HL-60 (cell line): ENCODE data around the gene FAM32A.

Source experiments
- DNase-seq, 2 experiments: peaks; one replicate each; pipeline ENCODE4 v3.0.0-alpha.2; 2010 to 2020; ENCODE audit warnings: low read depth in 1 of 2, low spot score in 1 of 2
- H3K27ac ChIP-seq: fragments of 250-450 bp; sonication (Bioruptor Pico); replicated peaks from 2 replicates; pipeline ENCODE4 v1.5.1; 2020; ENCODE audit warnings: mild to moderate bottlenecking, moderate library complexity
- H3K27me3 ChIP-seq: fragments of 250-450 bp; sonication (Bioruptor Pico); 2 replicates; pipeline ENCODE4 v1.5.1; 2021; ENCODE audit warnings: mild to moderate bottlenecking, moderate library complexity; ENCODE audit not compliant: insufficient read depth, poor library complexity, severe bottlenecking
- H3K4me3 ChIP-seq: replicated peaks from 2 replicates; pipeline ENCODE4 v1.5.1; 2011; ENCODE audit warnings: mild to moderate bottlenecking, control low read depth, low read length; ENCODE audit not compliant: insufficient read depth
- CTCF ChIP-seq: IDR thresholded peaks from one replicate; pipeline ENCODE4 v1.5.1; 2011; ENCODE audit warnings: low read length, control low read depth, inconsistent platforms; ENCODE audit not compliant: insufficient read depth
- GABPA ChIP-seq: IDR thresholded peaks from 2 replicates; pipeline ENCODE4 v1.6.1; 2012; ENCODE audit warnings: low read depth
- POLR2AphosphoS5 ChIP-seq: IDR thresholded peaks from 2 replicates; pipeline ENCODE4 v1.6.1; 2012; ENCODE audit warnings: low read depth
- REST ChIP-seq: IDR thresholded peaks from 2 replicates; pipeline ENCODE4 v1.6.1; 2012; ENCODE audit warnings: low read depth; ENCODE audit not compliant: insufficient replicate concordance
- SPI1 ChIP-seq: IDR thresholded peaks from 2 replicates; pipeline ENCODE4 v1.6.1; 2012; ENCODE audit warnings: low read depth, mild to moderate bottlenecking, borderline replicate concordance

Gene FAM32A

DNA sequence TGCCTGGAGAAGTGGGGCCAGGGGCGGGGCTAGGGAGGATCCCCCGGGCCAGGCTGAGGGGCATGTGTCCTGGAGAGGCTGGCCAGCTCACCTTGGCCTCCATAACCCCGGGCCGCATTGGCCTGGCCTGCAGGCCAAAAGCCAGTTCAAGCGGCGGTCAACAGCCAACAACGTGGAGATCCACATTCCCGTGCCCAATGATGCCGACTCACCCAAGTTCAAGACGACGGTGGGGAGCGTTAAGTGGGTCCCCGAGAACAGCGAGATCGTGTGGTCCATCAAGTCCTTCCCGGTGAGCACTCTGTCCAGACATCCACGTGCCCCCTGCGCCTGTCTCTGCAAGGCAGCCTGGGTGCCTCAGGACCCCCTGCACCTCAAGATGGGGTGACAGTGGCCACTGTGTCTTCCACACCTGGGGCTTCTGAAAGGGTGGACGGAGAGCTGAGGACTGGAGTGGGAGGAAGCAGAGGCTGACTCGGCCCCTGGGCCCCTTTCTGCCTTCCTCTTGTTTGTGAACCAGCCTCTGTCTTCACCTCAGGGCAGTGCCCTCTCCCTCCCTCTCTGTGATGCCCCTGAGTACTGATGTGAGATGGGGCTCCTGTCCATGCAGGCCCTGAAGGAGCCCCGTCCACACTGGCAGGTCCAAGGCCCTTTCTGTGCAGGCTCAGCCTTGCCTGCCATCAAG is 43.6 kb downstream of the FAM32A start:
- no peak overlapping the region for H3K4me3 ChIP-seq
- no peaks in the 10 kb centered on the region for H3K27me3 ChIP-seq
- DNase-seq = no peak
- TF ChIP-seq CTCF = no peak
- TF ChIP-seq SPI1 = no peak
- H3K27ac ChIP-seq = no peak overlapping the region

- H3K4me3 ChIP-seq = no peak overlapping the region
- H3K27ac ChIP-seq = no peak overlapping the region
- H3K27me3 ChIP-seq = no peaks in the 10 kb centered on the region
- no peak for TF ChIP-seq SPI1
- no peak for TF ChIP-seq REST
- TF ChIP-seq CTCF = no peak
- no peak for TF ChIP-seq GABPA
- TF ChIP-seq POLR2AphosphoS5 = no peak
- DNase-seq = no peak
These were observed 44.1 kb downstream of the FAM32A start for GRCh38 chr19:16229322-16229641.

GRCh38 chr19:16232127-16232526 is 46.9 kb downstream of the FAM32A start:
- DNase-seq = no peak
- TF ChIP-seq CTCF (no peak), SPI1 (no peak), REST (no peak), POLR2AphosphoS5 (no peak), GABPA (no peak)
- H3K27ac ChIP-seq = no peak overlapping the region

GRCh38 chr19:16232568-16232967 is 47.4 kb downstream of the FAM32A start:
- no peak for DNase-seq
- TF ChIP-seq SPI1 = no peak
- TF ChIP-seq CTCF = no peak
- no peak for TF ChIP-seq POLR2AphosphoS5
- no peak for TF ChIP-seq REST
- no peak for TF ChIP-seq GABPA
- Histone ChIP-seq H3K27ac (no peak overlapping the region), H3K27me3 (no peaks in the 10 kb centered on the region), H3K4me3 (no peak overlapping the region)

More at GRCh38 chr19:16232127-16232526, 46.9 kb downstream of the FAM32A start:
- no peaks in the 10 kb centered on the region for H3K27me3 ChIP-seq
- H3K4me3 ChIP-seq = no peak overlapping the region
